Measurements from ENCODE around the gene HES6.

GRCh38 chr2:238247841-238248453, 8.1 kb upstream of the HES6 start:
- TF ChIP-seq POLR2A (IDR thresholded peaks at IDR 0.05; ENCODE audit: low read length) (no peak), GATA1 (IDR thresholded peaks at IDR 0.05; ENCODE audit: low read depth, low read length) (no peak)
